ENCODE data around the gene SPDL1. TPM values are rescaled to one million over a fixed set of nuclear protein-coding genes. Genes with fewer than 3 reads are reported as not detected.

SPDL1 gene
- total and polyA plus RNA-seq, 8 donors, result 2.0 to 4.8 (median 2.7) TPM

DNA sequence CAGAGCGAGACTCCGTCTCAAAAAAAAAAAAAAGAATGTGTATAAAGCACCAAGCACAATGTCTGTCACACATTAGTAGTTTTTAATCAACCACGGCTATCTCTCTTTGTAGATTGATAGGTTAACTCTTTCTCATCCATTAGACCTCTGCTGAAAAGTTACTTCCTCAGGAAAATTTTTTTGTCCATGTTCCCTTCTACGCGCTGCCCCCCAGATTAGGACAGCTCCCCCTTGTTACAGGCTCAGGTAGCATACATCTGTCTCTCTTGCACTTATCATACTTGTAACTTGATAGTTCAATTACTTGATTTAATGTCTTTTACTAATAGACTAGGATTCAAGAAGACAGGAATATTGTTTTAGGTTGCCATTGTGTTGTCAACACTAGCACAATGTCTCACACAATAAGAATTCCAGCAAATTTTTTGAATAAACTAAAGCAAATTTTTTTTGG is 1.5 kb downstream of the SPDL1 start:
- peaks cover 0 to 3% (median 2%) of the 10 kb centered on the region in 3 donors for H3K4me1 ChIP-seq
- intact Hi-C loops (cut with DNase I), result no loop called here
- H3K9me3 ChIP-seq, result no peaks in the 10 kb centered on the region
- H3K4me3 ChIP-seq, result no peak overlapping the region
- ATAC-seq, result no peak
- TF ChIP-seq, protein P1, sequence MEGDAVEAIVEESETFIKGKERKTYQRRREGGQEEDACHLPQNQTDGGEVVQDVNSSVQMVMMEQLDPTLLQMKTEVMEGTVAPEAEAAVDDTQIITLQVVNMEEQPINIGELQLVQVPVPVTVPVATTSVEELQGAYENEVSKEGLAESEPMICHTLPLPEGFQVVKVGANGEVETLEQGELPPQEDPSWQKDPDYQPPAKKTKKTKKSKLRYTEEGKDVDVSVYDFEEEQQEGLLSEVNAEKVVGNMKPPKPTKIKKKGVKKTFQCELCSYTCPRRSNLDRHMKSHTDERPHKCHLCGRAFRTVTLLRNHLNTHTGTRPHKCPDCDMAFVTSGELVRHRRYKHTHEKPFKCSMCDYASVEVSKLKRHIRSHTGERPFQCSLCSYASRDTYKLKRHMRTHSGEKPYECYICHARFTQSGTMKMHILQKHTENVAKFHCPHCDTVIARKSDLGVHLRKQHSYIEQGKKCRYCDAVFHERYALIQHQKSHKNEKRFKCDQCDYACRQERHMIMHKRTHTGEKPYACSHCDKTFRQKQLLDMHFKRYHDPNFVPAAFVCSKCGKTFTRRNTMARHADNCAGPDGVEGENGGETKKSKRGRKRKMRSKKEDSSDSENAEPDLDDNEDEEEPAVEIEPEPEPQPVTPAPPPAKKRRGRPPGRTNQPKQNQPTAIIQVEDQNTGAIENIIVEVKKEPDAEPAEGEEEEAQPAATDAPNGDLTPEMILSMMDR (IDR thresholded peaks at IDR 0.05), result no peak
- FAIRE-seq, result no peak
- 50 to 64% methylated on average over 5 of the region's 5 CpGs for WGBS, 2 donors
- no peak overlapping the region for H3K27ac ChIP-seq
- no peak for DNase-seq
- H3K36me3 ChIP-seq, result no peaks in the 10 kb centered on the region
- no peaks in the 10 kb centered on the region for H3K27me3 ChIP-seq

DNA sequence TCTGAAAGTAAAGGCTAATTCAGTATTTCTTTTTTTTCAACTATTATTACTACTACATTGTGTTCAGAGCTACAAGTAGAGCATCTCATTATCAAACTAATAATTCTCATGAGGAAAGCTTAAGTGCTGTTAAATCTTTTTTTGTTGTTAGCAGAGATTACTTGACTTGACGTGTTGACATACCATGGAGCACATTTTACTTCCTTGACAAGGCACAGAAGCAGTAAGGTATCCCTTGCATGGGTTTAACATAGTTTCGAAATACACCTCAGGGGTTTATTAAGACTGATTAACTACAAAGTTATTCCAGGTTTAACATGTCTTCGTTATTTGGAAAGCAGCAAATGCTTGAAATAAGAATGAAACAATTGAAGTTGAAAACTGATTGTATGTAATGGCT is 7.0 kb downstream of the SPDL1 start:
- peaks cover 0 to 7% (median 0%) of the 10 kb centered on the region in 3 donors for H3K36me3 ChIP-seq
- no peak for FAIRE-seq

DNA sequence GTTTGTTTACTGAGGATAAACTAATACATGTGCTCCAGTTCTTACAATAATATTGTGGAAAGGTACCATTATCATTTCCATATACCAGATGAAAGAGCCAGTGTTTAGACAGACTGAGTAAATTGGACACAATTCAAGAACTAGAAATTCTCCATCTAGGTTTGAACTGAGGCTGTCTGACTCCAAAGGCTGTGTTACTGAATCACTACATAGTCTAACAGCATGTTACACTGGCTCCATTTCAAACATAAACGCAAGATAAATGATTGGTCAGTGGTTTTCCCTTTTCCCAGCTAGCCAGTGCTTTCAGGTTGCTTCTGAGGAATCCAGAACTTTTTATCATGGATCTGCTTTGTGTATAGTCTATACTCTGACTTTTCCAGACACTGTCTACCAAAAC is 8.1 kb downstream of the SPDL1 start:
- TF ChIP-seq, protein P1 (IDR thresholded peaks at IDR 0.05), result no peak
- H3K4me1 ChIP-seq, result no peaks in the 10 kb centered on the region
- no peak overlapping the region for H3K27ac ChIP-seq
- peaks cover 0 to 7% (median 0%) of the 10 kb centered on the region in 3 donors for H3K36me3 ChIP-seq
- no peaks in the 10 kb centered on the region for H3K9me3 ChIP-seq
- no peak for ATAC-seq
- intact Hi-C loops (cut with DNase I), result no loop called here
- no peak for FAIRE-seq
- WGBS, 2 donors, result 0 to 47% methylated on average over 1 of the region's 1 CpG
- H3K27me3 ChIP-seq, result no peaks in the 10 kb centered on the region
- no peak overlapping the region for H3K4me3 ChIP-seq
- no peak for DNase-seq

More for the DNA sequence above, 7.0 kb downstream of the SPDL1 start:
- TF ChIP-seq, protein P1 (IDR thresholded peaks at IDR 0.05), result no peak
- intact Hi-C loops (cut with DNase I), result no loop called here
- DNase-seq (no peak), ATAC-seq (no peak)
- WGBS, 2 donors, result 92 to 98% methylated on average over 3 of the region's 3 CpGs
- Histone ChIP-seq H3K4me1 (no peaks in the 10 kb centered on the region), H3K27ac (no peak overlapping the region), H3K9me3 (no peaks in the 10 kb centered on the region), H3K4me3 (no peak overlapping the region), H3K27me3 (no peaks in the 10 kb centered on the region)

DNA sequence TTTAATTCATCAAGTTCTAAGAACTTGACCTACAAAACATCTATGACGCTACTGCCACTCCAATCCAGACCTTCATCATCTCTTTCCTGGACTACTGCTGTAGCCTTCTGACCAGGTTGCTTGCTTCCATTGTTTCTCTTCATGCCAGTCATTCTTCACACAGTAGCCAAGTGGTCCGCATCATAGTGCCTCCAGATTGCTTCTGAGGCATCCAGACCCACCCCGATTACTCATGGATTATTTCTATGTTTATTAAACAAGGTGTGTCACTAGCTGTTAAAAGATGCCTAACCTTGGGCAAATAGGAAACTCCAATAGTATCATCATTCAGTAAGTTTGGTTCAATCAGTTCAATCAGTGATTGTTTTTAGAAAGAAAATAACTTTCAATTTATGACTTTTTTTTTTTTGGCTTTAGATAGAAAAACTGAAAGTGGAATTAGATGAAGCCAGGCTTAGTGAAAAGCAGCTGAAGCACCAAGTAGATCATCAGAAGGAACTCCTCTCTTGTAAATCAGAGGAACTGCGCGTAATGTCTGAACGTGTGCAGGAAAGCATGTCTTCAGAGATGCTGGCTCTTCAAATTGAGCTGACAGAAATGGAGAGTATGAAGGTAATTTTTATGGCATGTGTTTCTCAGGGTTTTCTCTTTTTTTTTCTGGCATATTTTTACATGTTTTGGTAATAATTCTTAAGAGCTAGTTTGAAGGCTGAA is 9.5 kb downstream of the SPDL1 start:
- TF ChIP-seq, protein P1 (IDR thresholded peaks at IDR 0.05), result no peak
- H3K36me3 ChIP-seq, result peaks cover 0 to 7% (median 0%) of the 10 kb centered on the region in 3 donors
- WGBS, 2 donors, result 95 to 97% methylated on average over 6 of the region's 6 CpGs
- FAIRE-seq, result no peak
- no peaks in the 10 kb centered on the region for H3K27me3 ChIP-seq
- no peak for DNase-seq
- ATAC-seq, result no peak
- no peak overlapping the region for H3K4me3 ChIP-seq
- intact Hi-C loops (cut with DNase I), result no loop called here
- no peaks in the 10 kb centered on the region for H3K4me1 ChIP-seq
- H3K9me3 ChIP-seq, result no peaks in the 10 kb centered on the region
- no peak overlapping the region for H3K27ac ChIP-seq

DNA sequence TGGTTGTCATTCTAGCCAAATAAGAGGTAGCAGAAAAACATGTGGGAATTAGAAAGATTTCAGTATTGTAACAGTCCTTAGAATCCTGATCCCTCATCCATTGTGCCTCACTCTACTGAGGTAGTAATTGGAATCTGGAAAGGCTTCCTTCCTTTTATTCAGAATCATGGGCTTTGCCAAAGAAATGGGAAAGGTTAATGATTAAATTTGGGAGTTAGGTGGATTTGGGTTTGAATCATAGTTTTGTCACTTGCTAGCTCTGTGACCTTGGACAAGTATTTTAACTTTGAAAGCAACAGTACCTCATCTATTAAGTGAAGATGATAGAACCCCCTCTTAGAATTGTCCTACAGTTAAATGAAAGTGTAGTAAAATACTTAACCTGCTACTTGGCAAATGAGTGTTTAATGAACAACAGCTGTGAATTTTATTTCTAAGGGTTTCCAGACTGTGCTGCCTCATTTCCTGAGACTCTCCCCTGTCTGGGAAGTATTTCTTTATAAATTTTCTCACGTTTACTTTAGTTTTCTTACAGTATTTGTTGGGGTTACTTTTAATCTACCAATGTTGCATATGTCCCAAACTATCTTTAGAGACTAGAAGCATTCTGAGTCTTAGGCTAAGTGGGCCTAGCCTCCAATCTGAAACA is 11.7 kb downstream of the SPDL1 start:
- Histone ChIP-seq H3K27ac (no peak overlapping the region), H3K36me3 (peaks cover 0 to 7% (median 0%) of the 10 kb centered on the region in 3 donors), H3K4me1 (no peaks in the 10 kb centered on the region), H3K27me3 (no peaks in the 10 kb centered on the region), H3K4me3 (no peak overlapping the region), H3K9me3 (no peaks in the 10 kb centered on the region)
- intact Hi-C loops (cut with DNase I), result no loop called here
- FAIRE-seq (no peak), DNase-seq (no peak), ATAC-seq (no peak)
- WGBS, 2 donors, result 81 to 90% methylated on average over 1 of the region's 1 CpG
- TF ChIP-seq, protein P1 (IDR thresholded peaks at IDR 0.05), result no peak
